ENCODE results near the gene SEMA5A. TPM values are rescaled to one million over a fixed set of nuclear protein-coding genes. Genes with fewer than 3 reads are reported as not detected.

The SEMA5A gene
- total and polyA plus RNA-seq, 7 experiments from 2014 or later = 0.25 to 0.98 (median 0.46) TPM; not detected in 1

DNA sequence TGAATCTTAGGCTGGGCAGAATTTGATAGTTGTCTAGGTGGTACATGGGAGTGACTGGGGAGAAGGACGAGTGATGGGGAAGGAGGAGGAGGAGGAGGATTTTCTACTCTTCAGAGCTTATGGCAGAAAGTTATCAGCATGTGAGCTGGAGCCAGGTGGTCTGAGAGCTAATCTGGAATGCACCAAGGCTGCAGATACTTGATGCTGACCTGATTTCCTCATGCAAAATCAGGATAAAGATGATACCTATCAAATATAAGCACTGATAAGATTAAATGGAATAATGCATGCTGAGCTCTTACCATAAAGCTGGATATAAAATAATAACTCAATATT, 250.4 kb downstream of the SEMA5A start:
- no peak overlapping the region for H3K27ac ChIP-seq (ENCODE audit: low read depth, low read length)
- ChIA-PET CTCF (no interaction called here), POLR2A (no interaction called here)
- intact Hi-C loops (cut with micrococcal nuclease) = no loop called here
- Mint-ChIP-seq H3K4me3 (no peak overlapping the region), H3K9me3 (peaks cover 0 to 16% (median 7%) of the 10 kb centered on the region in 11 donors), H3K27ac (no peak overlapping the region), H3K4me1 (no peaks in the 10 kb centered on the region), H3K27me3 (no peaks in the 10 kb centered on the region), H3K36me3 (no peaks in the 10 kb centered on the region)
- H3K4me3 ChIP-seq (ENCODE audit: low read length) = no peak overlapping the region
- no peaks in the 10 kb centered on the region for H3K4me1 ChIP-seq (ENCODE audit: control insufficient read depth in 2 of 2, insufficient read depth in 2 of 2, low read length in 2 of 2)
- no peaks in the 10 kb centered on the region for H3K27me3 ChIP-seq (ENCODE audit: control insufficient read depth in 2 of 2, insufficient read depth in 2 of 2, low read length in 2 of 2)
- no peaks in the 10 kb centered on the region for H3K36me3 ChIP-seq (ENCODE audit: control insufficient read depth in 2 of 3, insufficient read depth in 3 of 3, low read length in 3 of 3)
- no peak for DNase-seq
- ATAC-seq = no peak
- no peaks in the 10 kb centered on the region for H3K9me3 ChIP-seq (ENCODE audit: control insufficient read depth in 2 of 3, low read length in 3 of 3)

DNA sequence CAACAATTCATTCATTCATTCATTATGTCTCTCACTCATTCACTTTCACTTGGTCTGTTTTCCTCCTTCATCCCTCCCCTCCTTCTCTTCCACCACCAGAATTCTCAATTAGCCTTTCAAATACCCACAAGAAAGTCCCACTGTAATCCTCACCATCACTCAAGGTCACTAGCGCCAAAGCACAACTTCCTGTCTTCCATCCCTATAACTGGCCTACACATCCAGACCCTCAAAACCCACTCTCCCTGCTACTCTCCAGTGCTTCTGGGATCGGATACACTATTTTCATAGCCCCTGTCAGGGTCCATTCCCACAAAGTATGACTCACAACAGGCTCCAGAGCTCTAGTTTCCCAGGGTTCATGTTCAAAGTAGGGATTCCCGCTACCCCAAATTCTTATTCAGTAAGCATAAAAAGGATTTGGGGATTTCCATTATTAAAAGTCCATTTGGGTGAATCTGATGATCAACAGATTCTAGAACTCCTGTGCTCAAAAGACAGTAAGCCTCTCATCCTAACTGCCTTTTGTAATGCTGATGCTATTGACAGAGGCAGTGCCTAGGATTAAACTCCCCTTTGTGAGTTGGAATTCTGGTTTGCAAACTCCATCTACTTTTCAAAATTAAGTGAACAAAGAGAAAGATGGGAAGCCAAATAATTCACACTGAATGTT, 250.9 kb downstream of the SEMA5A start:
- Histone ChIP-seq H3K27ac (ENCODE audit: low read depth, low read length) (no peak overlapping the region), H3K4me3 (ENCODE audit: low read length) (no peak overlapping the region), H3K9me3 (ENCODE audit: control insufficient read depth in 2 of 3, low read length in 3 of 3) (no peaks in the 10 kb centered on the region), H3K4me1 (ENCODE audit: control insufficient read depth in 2 of 2, insufficient read depth in 2 of 2, low read length in 2 of 2) (no peaks in the 10 kb centered on the region), H3K36me3 (ENCODE audit: control insufficient read depth in 2 of 3, insufficient read depth in 3 of 3, low read length in 3 of 3) (no peaks in the 10 kb centered on the region), H3K27me3 (ENCODE audit: control insufficient read depth in 2 of 2, insufficient read depth in 2 of 2, low read length in 2 of 2) (no peaks in the 10 kb centered on the region)
- no peak for ATAC-seq
- no peaks in the 10 kb centered on the region for H3K4me1 Mint-ChIP-seq
- DNase-seq = no peak
- ChIA-PET POLR2A (no interaction called here), CTCF (no interaction called here)
- no peak overlapping the region for H3K4me3 Mint-ChIP-seq
- intact Hi-C loops (cut with micrococcal nuclease) = no loop called here
- H3K27ac Mint-ChIP-seq = no peak overlapping the region
- H3K9me3 Mint-ChIP-seq = peaks cover 0 to 16% (median 7%) of the 10 kb centered on the region in 11 donors
- H3K27me3 Mint-ChIP-seq = no peaks in the 10 kb centered on the region
- no peaks in the 10 kb centered on the region for H3K36me3 Mint-ChIP-seq

DNA sequence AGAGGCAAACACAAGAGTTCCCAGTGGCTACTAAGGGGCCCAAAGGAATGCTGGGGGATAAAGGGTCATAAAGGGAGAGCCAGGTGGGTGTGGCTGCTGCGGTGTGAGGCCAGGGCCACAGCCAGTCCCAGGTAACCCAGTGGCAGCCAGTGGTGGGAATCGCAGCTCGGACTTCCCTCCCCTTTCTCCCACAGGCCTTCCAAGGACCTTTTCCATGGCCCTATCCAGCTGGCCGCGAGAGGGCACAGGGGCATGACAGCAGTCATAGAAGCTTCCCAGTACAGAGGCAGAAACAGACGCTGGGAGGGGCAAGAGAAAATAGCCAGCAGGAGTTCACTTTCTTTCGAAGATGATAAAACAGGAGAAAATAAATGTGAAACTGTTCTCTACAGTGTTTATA, 257.6 kb downstream of the SEMA5A start:
- ChIA-PET POLR2A (no interaction called here), CTCF (no interaction called here)
- H3K27me3 ChIP-seq (ENCODE audit: control insufficient read depth in 2 of 2, insufficient read depth in 2 of 2, low read length in 2 of 2) = no peaks in the 10 kb centered on the region
- ATAC-seq (no peak), DNase-seq (no peak)
- Mint-ChIP-seq H3K27ac (no peak overlapping the region), H3K9me3 (peaks cover 0 to 11% (median 3%) of the 10 kb centered on the region in 11 donors), H3K4me3 (no peak overlapping the region), H3K36me3 (no peaks in the 10 kb centered on the region), H3K4me1 (no peaks in the 10 kb centered on the region), H3K27me3 (no peaks in the 10 kb centered on the region)
- no peaks in the 10 kb centered on the region for H3K36me3 ChIP-seq (ENCODE audit: control insufficient read depth in 2 of 3, insufficient read depth in 3 of 3, low read length in 3 of 3)
- no peaks in the 10 kb centered on the region for H3K4me1 ChIP-seq (ENCODE audit: control insufficient read depth in 2 of 2, insufficient read depth in 2 of 2, low read length in 2 of 2)
- intact Hi-C loops (cut with micrococcal nuclease) = no loop called here
- no peaks in the 10 kb centered on the region for H3K9me3 ChIP-seq (ENCODE audit: control insufficient read depth in 2 of 3, low read length in 3 of 3)
- no peak overlapping the region for H3K27ac ChIP-seq (ENCODE audit: low read depth, low read length)
- no peak overlapping the region for H3K4me3 ChIP-seq (ENCODE audit: low read length)

DNA sequence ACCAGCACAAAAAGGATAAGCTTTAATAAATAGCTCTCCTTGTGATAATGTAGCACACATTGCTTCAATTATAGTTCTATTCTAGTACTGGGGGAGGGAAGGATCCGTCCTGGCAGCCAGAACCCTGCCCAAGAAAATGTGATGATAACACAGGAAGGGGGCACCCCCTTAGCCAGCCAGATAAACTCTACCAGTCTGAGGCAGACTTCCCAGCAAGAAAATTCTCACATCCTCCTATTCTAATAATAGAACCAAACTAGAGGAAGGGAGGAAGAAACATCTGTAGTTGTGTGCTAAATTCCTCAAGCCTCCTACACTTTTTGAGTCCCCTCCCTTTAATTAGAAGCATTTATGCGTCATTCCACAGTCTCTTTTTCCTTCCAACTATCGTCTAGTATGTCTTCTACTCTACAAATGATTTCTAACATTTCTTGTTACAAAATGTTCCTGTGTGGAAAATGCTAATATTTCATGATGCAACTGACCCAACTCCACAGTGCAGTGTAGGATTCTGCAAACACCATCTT, 261.0 kb downstream of the SEMA5A start:
- no peaks in the 10 kb centered on the region for H3K36me3 Mint-ChIP-seq
- ChIA-PET CTCF (no interaction called here), POLR2A (no interaction called here)
- H3K4me3 Mint-ChIP-seq = no peak overlapping the region
- DNase-seq = no peak
- Histone ChIP-seq H3K4me3 (ENCODE audit: low read length) (no peak overlapping the region), H3K36me3 (ENCODE audit: control insufficient read depth in 2 of 3, insufficient read depth in 3 of 3, low read length in 3 of 3) (no peaks in the 10 kb centered on the region), H3K9me3 (ENCODE audit: control insufficient read depth in 2 of 3, low read length in 3 of 3) (no peaks in the 10 kb centered on the region), H3K27ac (ENCODE audit: low read depth, low read length) (no peak overlapping the region), H3K27me3 (ENCODE audit: control insufficient read depth in 2 of 2, insufficient read depth in 2 of 2, low read length in 2 of 2) (no peaks in the 10 kb centered on the region), H3K4me1 (ENCODE audit: control insufficient read depth in 2 of 2, insufficient read depth in 2 of 2, low read length in 2 of 2) (no peaks in the 10 kb centered on the region)
- ATAC-seq = no peak
- no peaks in the 10 kb centered on the region for H3K4me1 Mint-ChIP-seq
- no peaks in the 10 kb centered on the region for H3K27me3 Mint-ChIP-seq
- intact Hi-C loops (cut with micrococcal nuclease) = no loop called here
- no peak overlapping the region for H3K27ac Mint-ChIP-seq
- peaks cover 0 to 17% (median 2%) of the 10 kb centered on the region in 11 donors for H3K9me3 Mint-ChIP-seq

DNA sequence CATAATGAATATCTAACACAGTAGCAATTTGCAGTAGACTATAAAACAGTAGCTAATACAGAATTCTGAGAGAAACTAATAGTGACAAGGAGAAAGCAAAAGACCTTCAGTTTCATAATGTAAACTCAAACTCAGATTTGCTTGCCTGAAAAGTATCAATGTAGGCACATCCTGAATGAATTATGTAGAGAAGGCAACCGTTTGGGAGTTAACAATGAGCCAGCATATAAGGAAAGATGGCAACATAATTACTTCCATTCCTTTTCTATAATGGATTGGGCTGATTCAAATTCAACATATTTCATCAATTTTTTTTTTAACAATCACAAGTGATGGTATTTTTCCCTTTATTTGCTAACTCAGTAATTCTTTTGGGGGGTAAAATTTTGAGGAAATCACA, 261.6 kb downstream of the SEMA5A start:
- Mint-ChIP-seq H3K27me3 (no peaks in the 10 kb centered on the region), H3K27ac (no peak overlapping the region), H3K4me3 (no peak overlapping the region), H3K4me1 (no peaks in the 10 kb centered on the region), H3K9me3 (peaks cover 0 to 17% (median 3%) of the 10 kb centered on the region in 11 donors), H3K36me3 (no peaks in the 10 kb centered on the region)
- Histone ChIP-seq H3K36me3 (ENCODE audit: control insufficient read depth in 2 of 3, insufficient read depth in 3 of 3, low read length in 3 of 3) (no peaks in the 10 kb centered on the region), H3K27me3 (ENCODE audit: control insufficient read depth in 2 of 2, insufficient read depth in 2 of 2, low read length in 2 of 2) (no peaks in the 10 kb centered on the region), H3K27ac (ENCODE audit: low read depth, low read length) (no peak overlapping the region), H3K4me1 (ENCODE audit: control insufficient read depth in 2 of 2, insufficient read depth in 2 of 2, low read length in 2 of 2) (no peaks in the 10 kb centered on the region), H3K4me3 (ENCODE audit: low read length) (no peak overlapping the region), H3K9me3 (ENCODE audit: control insufficient read depth in 2 of 3, low read length in 3 of 3) (no peaks in the 10 kb centered on the region)
- ChIA-PET CTCF (interaction anchor here (0.6 kb wide), 1 partner anchor 54 kb away, joined by 4 read pairs; no protein-coding TSS in a partner anchor), POLR2A (no interaction called here)
- intact Hi-C loops (cut with micrococcal nuclease) = no loop called here
- DNase-seq (no peak), ATAC-seq (no peak)

DNA sequence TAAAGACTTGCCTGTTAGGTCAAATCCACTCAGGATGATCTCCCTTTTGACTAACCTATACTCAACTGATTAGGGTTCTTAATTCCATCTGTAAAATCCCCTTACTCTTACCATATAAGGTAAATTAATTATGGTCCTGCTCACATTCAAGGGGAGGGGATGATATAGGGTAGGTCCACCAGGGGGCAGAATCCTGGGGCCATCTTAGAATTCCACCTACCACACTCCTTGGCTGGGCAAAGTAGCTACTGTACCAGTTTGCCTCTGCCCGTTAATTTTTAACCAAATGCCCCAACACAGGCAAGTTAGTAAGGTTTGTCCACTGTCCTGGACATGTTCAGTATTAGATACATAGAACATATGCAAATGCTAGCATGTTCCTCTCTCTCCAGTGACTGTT, 262.4 kb downstream of the SEMA5A start:
- Histone ChIP-seq H3K4me1 (ENCODE audit: control insufficient read depth in 2 of 2, insufficient read depth in 2 of 2, low read length in 2 of 2) (no peaks in the 10 kb centered on the region), H3K27ac (ENCODE audit: low read depth, low read length) (no peak overlapping the region), H3K36me3 (ENCODE audit: control insufficient read depth in 2 of 3, insufficient read depth in 3 of 3, low read length in 3 of 3) (no peaks in the 10 kb centered on the region), H3K4me3 (ENCODE audit: low read length) (no peak overlapping the region), H3K27me3 (ENCODE audit: control insufficient read depth in 2 of 2, insufficient read depth in 2 of 2, low read length in 2 of 2) (no peaks in the 10 kb centered on the region), H3K9me3 (ENCODE audit: control insufficient read depth in 2 of 3, low read length in 3 of 3) (no peaks in the 10 kb centered on the region)
- Mint-ChIP-seq H3K4me1 (no peaks in the 10 kb centered on the region), H3K36me3 (no peaks in the 10 kb centered on the region), H3K27me3 (no peaks in the 10 kb centered on the region), H3K4me3 (no peak overlapping the region), H3K9me3 (peaks cover 0 to 17% (median 3%) of the 10 kb centered on the region in 11 donors), H3K27ac (no peak overlapping the region)
- intact Hi-C loops (cut with micrococcal nuclease) = no loop called here
- CTCF ChIA-PET = no interaction called here
- POLR2A ChIA-PET = no interaction called here
- ATAC-seq (no peak), DNase-seq (no peak)

DNA sequence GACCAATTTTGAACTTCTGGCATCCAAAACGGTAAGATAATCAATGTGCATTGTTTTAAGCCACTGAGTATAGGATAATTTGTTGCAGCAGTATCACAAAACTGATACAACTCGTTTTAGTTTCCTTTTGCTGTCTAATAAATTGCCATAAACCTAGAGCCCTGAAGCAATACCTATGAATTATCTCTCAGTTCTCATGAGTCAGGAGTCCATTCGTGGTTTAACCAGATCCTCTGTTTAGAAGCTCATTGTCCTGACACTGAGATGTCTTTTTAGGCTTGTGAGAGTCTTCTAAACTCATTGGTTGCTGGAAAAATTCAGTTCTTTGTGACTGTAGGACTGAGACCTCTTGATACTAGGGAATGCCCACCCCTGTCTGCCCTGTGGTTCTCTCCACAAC, 262.9 kb downstream of the SEMA5A start:
- Histone ChIP-seq H3K9me3 (ENCODE audit: control insufficient read depth in 2 of 3, low read length in 3 of 3) (no peaks in the 10 kb centered on the region), H3K36me3 (ENCODE audit: control insufficient read depth in 2 of 3, insufficient read depth in 3 of 3, low read length in 3 of 3) (no peaks in the 10 kb centered on the region), H3K27me3 (ENCODE audit: control insufficient read depth in 2 of 2, insufficient read depth in 2 of 2, low read length in 2 of 2) (no peaks in the 10 kb centered on the region), H3K4me3 (ENCODE audit: low read length) (no peak overlapping the region), H3K4me1 (ENCODE audit: control insufficient read depth in 2 of 2, insufficient read depth in 2 of 2, low read length in 2 of 2) (no peaks in the 10 kb centered on the region), H3K27ac (ENCODE audit: low read depth, low read length) (no peak overlapping the region)
- DNase-seq (no peak), ATAC-seq (no peak)
- CTCF ChIA-PET = no interaction called here
- H3K9me3 Mint-ChIP-seq = peaks cover 0 to 15% (median 6%) of the 10 kb centered on the region in 11 donors
- no peaks in the 10 kb centered on the region for H3K27me3 Mint-ChIP-seq
- POLR2A ChIA-PET = no interaction called here
- no peak overlapping the region for H3K4me3 Mint-ChIP-seq
- intact Hi-C loops (cut with micrococcal nuclease) = no loop called here
- H3K27ac Mint-ChIP-seq = no peak overlapping the region
- H3K36me3 Mint-ChIP-seq = no peaks in the 10 kb centered on the region
- no peaks in the 10 kb centered on the region for H3K4me1 Mint-ChIP-seq
